Measurements from ENCODE around the gene TTC14.
"Not testable (repeated sequence)": the region's sequence is repeated elsewhere in the genome, so short reads cannot be mapped to it uniquely, and the experiment has no call there.

TTC14 gene

DNA sequence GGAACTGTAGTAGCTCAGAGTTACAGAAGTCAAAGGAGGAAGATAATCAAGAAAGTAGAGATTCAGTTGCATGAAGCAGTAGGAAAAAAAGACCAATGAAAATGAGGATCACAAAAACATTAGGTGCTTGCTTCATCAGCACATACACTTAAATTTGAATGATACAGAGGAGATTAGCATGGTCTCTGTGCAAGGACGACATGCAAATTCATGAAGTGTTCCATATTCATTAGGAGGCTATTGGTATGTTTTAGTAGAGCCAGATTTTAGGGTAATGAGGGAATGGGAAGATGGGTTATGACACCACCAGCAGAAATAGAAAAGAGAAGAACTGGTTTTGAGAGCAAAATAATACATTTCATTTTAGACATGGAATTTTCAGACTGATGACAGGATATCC, 21.0 kb upstream of the TTC14 start:
- no peak for DNase-seq (ENCODE audit: low spot score)
- TF ChIP-seq, protein P1, sequence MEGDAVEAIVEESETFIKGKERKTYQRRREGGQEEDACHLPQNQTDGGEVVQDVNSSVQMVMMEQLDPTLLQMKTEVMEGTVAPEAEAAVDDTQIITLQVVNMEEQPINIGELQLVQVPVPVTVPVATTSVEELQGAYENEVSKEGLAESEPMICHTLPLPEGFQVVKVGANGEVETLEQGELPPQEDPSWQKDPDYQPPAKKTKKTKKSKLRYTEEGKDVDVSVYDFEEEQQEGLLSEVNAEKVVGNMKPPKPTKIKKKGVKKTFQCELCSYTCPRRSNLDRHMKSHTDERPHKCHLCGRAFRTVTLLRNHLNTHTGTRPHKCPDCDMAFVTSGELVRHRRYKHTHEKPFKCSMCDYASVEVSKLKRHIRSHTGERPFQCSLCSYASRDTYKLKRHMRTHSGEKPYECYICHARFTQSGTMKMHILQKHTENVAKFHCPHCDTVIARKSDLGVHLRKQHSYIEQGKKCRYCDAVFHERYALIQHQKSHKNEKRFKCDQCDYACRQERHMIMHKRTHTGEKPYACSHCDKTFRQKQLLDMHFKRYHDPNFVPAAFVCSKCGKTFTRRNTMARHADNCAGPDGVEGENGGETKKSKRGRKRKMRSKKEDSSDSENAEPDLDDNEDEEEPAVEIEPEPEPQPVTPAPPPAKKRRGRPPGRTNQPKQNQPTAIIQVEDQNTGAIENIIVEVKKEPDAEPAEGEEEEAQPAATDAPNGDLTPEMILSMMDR (IDR thresholded peaks at IDR 0.05; ENCODE audit: extremely low read depth, missing control alignments), result no peak

DNA sequence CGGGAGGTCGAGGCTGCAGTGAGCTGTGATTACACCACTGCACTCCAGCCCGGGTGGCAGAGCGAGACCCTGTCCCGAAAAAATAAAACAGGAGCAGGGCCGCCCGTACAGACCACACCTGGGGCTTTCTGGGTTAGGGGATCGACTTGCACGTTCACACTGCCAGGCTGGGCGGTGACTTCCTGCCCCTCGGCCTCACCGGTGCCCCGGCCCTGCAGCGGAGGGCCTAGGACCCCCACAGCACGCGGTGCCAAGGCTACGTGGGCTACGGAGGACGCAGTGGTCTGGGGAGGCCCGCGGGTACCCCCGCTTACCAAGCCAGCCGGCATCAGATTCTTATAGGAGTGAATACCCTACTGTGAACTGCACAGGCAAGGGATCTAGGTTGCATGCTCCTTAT, 11.6 kb upstream of the TTC14 start:
- no peak for DNase-seq (ENCODE audit: low spot score)

DNA sequence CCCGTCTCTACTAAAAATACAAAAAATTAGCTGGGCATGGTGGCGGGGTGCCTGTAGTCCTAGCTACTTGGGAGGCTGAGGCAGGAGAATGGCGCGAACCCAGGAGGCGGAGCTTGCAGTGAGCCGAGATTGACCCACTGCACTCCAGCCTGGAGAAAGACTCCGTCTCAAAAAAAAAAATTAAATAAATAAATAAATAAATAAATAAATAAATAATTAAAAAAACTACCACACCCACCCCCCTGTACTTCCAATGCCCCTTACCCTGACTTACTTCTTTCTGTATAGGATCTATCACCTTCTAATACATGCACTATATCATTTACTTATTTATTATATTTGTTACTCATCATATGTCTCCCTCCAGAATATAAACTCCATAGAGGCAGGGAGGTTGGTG, 8.3 kb upstream of the TTC14 start:
- DNase-seq (ENCODE audit: low spot score), result not testable (repeated sequence)

More for the DNA sequence above, 11.6 kb upstream of the TTC14 start:
- TF ChIP-seq, protein P1 (IDR thresholded peaks at IDR 0.05; ENCODE audit: extremely low read depth, missing control alignments), result no peak

DNA sequence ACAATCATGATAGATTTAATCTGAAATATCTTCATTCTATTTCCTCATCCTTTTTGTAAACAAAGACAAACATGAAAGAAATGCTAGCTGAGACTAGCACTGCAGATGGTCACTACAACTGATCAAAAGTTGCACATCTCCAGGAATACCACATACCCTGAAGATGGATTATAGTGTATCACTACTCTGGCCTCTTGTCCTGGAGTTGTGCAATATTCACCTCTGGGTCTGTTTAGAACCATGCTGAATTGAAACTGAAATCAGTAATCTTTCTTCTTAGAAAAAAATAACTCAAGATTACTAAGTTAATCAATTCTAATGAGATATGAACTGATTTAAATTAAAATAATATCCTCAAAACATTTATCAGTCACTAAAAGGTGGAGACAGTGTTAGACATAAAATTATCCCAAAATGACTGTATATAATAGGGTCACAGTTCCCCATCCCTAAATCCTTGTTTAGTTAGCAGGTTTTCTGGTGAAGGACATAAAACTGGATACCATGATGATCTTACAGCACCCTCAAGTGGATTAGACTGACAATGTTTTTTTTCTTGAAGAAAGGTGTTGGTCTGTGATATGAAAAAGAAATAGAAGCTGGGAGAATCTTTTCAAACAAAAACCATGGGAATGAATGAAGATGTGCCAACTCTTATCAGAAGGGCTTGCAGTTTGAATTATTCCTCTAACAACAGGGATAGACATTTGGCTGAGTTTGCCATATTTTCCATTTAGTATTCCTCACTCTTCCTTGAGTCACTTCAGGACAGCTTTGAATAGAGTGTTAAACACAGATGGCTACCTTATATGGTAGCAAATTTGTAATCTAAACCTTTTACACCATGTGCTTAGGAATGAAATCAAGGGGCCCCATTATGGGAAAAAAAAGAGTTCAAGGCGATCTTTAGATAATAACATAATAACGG, 7.1 kb upstream of the TTC14 start:
- TF ChIP-seq, protein P1 (IDR thresholded peaks at IDR 0.05; ENCODE audit: extremely low read depth, missing control alignments), result peak; percentile 18
- peak; percentile 29 for DNase-seq (ENCODE audit: low spot score)

DNA sequence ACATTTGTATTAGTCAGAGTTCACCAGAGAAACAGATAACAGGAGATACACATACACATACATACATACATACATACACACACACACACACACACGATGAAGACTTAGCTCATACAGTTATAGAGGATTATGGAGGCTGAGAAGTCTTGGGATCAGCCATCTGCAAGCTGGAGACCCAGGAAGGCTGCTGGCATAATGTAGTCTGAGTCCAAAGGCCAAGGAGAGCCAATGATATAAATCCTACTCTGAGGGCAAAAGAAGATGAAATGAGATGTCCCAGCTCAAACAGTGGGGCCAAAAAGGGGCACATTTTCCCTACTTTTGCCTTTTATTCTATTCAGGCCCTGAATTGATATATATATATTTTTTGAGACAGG, 6.4 kb upstream of the TTC14 start:
- TF ChIP-seq, protein P1 (IDR thresholded peaks at IDR 0.05; ENCODE audit: extremely low read depth, missing control alignments), result no peak
- DNase-seq (ENCODE audit: low spot score), result no peak

DNA sequence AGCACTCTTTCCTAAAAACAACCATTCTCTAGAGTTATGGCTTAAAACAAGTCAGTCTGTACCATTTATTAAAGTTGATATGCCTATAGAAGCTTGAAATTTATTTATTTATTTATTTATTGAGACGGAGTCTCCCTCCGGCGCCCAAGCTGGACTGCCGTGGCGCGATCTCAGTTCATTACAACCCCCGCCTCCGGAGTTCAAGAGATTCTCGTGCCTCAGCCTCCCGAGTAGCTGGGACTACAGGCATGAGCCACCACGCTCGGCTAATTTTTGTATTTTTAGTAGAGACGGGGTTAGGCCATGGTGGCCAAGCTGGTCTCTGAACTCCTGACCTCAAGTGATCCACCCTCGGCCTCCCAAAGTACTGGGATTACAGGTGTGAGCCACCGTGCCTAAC, 1.5 kb upstream of the TTC14 start:
- DNase-seq (ENCODE audit: low spot score), result no peak
- TF ChIP-seq, protein P1 (IDR thresholded peaks at IDR 0.05; ENCODE audit: extremely low read depth, missing control alignments), result no peak

DNA sequence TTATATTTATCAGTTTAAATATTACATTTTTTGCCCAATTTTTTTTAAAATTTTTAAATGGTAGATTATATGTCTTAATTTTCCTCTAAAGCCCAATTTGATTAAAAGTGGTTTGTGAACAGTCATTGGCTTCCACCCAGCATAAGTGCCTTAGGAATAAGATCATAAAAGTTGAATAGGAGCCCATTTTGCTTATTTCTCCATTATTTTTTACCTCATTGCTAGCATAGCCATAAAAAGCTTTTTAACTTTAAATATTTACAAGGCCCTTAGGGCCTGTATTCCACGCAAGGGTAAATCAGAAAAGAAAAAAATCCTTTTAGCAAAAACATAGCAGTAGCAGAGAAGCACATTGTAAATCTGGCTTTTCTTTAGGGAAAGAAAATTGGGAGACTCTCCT, 9.0 kb downstream of the TTC14 start:
- TF ChIP-seq, protein P1 (IDR thresholded peaks at IDR 0.05; ENCODE audit: extremely low read depth, missing control alignments), result no peak
- no peak for DNase-seq (ENCODE audit: low spot score)

DNA sequence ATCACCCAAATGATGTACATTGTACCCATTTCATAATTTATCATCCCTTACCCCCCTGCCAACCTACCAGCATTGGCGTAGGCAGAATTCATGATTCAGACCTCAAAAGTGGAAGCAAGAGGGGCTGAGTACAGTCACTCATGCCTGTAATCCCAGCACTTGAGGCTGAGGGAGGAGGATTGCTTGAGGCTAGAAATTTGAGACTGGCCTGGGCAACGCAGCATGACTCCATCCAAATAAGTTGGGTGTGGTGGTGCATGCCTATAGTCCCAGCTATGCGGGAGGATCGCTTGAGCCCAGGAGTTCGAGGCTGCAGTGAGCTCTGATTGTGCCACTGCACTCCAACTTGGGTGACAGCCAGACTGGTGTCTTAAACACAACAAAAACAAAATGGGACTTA, 10.4 kb downstream of the TTC14 start:
- TF ChIP-seq, protein P1 (IDR thresholded peaks at IDR 0.05; ENCODE audit: extremely low read depth, missing control alignments), result no peak
- no peak for DNase-seq (ENCODE audit: low spot score)
